ENCODE results near the gene PRKG1.

- TF ChIP-seq CTCF (conservative IDR thresholded peaks at IDR 0.05; ENCODE audit: low read depth, low read length) = no peak
- no peak for TF ChIP-seq EZH2phosphoT487 (IDR thresholded peaks at IDR 0.05; ENCODE audit: borderline replicate concordance, low read length)
Measured at GRCh38 chr10:51288511-51288910, 214.2 kb downstream of the PRKG1 start.
